Renal cortical epithelial cell (primary cell): Measurements from ENCODE around the gene SLC45A1. TPM values are rescaled to one million over a fixed set of nuclear protein-coding genes. Genes with fewer than 3 reads are reported as not detected.

Experiments
- DNase-seq: peaks from one replicate; pipeline ENCODE4 v3.0.0-alpha.2; 2011; ENCODE audit warnings: low read depth
- total RNA-seq: library from RNA; depleted of rRNA; stranded (reverse); fragments of >200 nt; gene quantifications from 2 replicates; pipeline ENCODE4 v1.2.3, GENCODE V29; 2014

The SLC45A1 gene
- total RNA-seq, 1 donor from 2014 or later: 2.0 TPM

DNA sequence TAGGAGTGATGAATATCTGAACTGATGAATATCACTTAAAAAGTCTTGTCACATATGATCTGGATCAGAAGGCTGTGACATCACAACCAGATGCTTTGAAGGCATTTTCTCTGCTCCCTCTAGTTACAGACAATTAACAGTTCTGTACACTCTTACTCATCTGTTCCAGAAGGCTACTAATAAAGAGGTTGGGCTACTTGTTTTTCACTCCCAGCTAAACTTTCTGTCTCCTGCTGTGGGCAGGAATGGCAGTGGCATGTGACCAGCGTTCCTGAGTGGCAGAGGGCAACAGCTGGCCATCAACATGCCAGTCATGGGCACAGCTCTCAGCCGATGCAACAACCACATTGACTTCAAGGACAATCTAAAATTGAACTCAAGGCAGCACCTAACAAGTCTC, 66.7 kb downstream of the SLC45A1 start:
- peak; percentile 75 for DNase-seq

DNA sequence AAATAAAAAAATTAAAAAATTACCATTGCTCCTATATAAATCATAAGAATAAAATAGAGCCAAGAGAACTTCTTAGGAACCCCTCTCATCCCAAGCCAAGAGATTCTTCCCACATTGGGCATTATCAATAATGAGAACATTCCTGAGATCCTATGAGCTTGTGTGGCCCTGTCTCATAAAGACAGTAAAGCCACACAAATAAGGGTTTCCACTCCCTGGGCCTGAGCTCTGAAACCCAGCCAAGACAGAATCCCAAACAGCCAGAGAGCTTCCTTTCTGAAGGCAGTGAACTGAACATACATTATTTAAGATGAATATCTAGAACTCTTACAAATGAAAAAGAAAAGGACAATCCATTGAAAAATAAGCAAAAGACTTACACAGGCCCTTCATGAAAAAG, 68.3 kb downstream of the SLC45A1 start:
- DNase-seq: no peak

DNA sequence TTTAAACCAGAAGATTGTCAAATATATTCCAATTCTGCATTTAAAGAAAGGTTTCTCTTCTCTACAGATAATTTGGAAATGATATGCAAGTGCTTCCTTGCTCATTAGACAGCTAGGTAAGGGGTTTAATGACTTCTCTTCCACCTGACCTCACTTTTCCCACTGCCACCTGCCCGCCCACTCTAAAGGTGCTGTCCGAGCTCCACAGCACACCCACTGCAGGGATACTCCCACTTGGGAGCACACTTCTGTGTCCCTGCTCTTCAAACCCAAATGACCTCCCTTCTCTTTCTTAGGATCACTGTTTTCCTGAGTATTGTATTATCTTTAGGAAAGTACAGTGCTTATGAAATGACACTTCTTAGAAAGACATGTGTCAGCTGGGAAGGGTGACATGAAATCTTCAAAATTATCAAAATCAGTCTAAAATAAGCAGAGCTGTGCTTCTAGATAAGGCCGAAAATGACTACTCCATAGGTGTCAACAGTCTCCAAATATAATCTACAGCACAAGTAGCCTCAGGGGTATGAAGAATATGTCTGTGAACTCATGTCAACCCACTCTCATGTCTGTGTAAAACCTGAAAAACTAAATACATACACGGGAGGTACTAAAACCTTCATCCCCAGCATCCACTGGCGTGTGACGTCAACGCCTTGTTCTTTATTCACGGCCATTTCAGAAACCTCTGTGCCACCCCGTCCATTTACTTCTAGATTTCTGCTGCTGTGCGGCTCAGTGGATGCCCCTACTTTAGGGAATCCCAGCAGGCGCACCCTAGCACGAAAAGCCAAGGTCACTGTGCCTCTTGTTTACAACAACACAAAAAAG, 71.0 kb downstream of the SLC45A1 start:
- DNase-seq: no peak

GRCh38 chr1:8389958-8390535, 72.1 kb downstream of the SLC45A1 start:
- DNase-seq: no peak

DNA sequence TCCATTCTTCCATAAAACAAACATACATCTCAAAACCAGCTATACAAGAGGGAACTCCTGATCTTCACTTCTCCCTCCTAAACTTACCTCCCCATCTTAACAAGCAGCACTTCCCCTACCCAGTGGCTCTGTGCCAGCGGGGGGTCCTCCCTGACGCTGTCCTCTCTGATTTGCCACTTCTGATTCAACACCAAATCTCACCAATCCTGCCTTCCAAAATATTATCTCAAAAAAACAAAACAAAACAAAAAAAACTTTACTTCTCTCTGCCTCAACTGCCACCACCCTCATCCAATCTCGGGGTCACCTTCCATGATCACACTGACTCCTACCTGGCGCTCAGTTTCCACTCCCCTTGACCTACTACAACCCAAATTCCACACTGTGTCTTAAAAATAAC, 72.8 kb downstream of the SLC45A1 start:
- DNase-seq: no peak

DNA sequence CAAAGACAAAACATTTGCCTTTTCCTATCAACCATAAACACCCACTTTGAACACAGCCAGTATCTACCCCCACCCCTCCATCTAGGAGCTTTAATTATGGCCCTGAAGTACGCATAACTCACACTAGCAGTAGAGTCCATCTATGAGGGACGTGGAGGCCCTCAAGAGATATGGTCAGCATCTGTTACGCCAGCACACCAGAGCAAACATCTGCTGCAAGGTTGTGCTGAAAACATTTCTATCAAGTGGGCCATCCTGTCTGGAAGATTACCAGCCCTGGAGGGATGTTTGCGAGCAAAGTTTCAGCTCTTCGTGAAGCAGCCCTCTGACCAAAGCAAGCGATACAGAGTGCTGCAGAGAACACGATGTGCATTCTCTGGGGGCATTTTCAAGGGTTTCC, 74.6 kb downstream of the SLC45A1 start:
- no peak for DNase-seq
